ENCODE measurements around the gene GPR84. TPM values are rescaled to one million over a fixed set of nuclear protein-coding genes. Genes with fewer than 3 reads are reported as not detected.
A peak's percentile ranks its signal among the peaks of the same experiment; 100 is the strongest.

The GPR84 gene
- total RNA-seq, 1 donor from 2014 or later = 0.79 TPM

DNA sequence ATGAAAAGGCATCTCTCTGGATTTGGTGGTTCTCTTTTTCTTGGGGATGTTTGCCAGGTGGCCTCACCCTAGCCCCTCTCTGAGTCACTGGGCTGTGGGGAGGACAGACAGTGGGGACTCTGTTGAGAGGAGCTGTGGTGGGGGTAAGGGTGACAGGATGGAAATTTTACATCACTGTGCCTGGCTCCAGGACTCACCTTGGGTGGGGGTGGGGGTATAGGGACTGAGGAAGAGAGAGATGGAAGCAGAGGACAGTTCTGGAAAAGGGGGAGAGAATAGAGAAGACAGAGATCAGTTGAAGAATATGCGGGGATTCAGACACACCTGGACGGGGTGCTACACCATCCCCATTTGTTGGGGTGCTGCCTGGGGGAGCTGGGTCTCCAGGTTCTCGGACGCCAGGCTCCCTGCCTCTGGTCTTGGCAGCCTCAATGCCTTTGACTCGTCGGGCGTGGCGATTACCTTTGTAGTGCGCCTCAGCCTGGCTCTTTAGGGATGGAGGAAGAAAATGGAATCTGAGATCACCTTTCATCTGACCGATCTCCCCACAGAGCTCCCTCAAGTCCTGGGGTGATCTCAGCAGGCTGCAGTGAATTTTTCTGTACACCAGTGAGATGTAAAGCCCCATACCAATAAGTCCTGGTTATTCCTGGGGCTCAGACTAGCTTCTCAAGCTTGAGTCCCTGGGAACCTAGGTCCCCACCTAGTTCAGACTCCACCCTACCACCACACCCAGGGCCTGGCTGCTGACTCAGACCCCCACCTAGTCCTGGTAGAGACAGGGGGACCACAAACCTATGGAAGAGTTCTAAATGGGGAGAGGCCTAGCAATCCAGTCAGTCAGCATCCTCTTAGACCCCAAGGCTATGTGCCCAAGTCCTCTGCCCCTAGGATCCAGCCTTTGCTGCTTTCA lies 9.6 kb upstream of the GPR84 start:
- no peak for DNase-seq

DNA sequence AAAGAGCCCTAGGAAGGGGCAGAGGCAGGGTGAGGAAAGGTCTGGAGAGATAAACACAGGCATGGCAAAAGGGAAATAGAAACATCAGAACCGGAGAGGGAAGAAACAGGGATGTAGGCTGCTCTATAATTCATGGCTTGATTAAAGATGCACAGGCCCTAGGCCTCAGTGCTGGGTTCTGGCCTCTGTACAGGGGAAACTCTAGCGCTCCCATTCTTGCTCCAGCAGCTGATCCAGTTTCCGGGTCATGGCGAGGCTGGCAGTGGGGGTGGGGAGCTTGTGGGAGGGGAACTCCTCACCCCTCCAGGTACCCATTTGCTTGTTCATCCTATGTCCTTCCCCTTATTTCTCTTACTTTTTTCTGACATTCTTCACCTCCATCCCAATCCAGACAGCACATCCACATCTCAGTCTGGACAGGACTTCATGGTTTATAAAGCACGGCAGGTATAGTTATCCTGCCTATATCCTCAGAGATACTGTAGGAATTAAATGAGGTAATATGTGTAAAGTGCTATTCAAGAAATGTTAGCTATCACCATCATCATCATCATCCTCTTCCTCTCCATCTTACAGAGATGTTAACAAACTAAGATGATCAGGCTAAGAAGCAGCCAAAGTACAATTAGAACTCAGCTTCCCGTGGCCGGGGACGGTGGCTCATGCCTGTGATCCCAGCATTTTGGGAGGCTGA lies 8.0 kb upstream of the GPR84 start:
- DNase-seq = no peak

DNA sequence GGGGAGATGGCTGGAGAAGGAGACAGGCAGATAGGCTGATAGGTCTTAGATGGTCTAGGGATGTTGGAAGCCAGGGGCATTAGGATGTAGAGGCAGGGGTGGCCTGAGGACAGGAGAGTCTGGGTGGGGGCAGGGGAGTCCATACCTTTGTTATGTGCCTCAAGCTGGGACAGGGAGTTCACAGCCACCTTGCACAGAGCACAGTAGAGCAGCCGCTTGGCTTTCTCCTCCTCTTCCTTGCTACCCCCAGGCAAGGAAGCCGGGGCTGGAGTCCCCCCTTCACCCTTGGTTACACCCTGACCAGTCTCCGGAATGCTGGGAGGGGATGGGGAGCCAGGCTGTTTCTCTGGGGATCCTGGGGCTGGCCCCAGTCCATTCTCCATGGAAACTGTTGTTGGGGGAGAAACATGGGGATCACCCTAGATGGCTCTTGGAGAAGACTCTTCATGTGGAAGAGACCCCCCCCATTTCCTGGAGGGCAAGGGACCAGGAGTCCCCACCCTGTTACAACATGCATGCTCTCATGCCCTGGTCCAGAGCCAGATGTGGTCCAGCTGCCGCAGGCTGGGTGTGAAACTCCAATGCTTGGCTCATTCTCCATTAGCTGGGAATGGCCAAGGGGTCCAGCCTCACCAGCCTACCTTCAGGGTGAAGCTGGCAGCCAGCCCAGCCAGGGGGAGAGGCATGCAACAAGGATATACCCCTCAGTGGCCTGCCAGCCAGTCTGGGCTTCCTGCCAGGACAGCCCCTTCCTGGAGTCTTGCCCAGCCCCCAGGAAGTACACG lies 7.2 kb upstream of the GPR84 start:
- peak; percentile 56 for DNase-seq

DNA sequence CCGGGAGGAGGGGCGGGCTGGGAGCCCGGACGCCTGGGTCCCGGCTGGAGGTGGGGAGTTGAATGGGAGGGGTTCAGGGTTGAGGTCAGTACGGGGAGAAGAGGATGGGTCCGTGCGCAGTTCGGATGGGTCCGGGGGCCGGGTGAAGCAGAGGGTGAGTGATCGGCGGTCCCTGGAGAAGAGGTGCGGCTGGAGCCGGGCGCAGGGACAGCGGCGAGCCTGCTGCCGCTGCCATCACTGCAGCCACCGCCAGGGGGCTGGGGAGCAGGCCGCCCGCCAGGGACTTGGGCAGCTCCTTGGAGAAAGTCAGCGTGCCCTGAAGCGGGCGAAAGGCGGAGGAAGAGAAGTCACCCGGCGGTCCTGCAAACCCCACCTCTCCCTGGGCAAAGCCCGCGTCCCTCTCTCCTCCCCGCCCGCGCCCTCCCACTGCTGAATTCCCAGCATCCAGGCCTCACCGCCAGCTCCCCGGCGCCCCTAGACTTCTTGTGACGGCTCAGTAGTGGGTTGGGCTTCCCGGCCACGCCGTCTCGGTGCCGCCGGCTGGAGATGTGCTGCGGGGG lies 6.0 kb upstream of the GPR84 start:
- DNase-seq = peak; percentile 57

DNA sequence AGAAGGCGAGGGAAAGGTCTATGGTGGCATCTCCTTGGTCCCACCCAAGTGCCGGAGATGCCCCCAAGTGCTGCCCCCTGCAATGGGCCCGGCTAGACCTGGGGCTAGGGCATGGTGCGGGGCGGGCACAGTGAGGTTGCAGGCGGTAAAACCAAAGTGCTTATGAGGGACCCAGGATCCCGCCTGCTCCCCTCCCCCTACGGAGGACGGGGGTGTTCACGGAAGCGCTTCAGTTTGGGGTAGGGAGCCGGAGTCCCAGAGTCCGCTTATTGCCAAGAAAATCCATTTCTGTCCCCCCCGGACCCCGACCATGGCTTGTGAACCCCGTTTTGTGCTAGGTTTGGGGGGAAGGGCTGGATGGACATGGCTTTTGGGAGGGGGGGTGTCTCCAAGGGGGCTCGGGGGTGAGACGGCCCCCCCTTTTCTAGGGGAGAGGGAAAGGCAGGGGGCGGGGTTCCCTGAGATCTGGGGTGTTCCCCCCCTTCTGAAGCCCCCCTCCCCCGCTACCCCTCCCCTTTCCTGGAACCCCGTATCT lies 5.4 kb upstream of the GPR84 start:
- DNase-seq = no peak

DNA sequence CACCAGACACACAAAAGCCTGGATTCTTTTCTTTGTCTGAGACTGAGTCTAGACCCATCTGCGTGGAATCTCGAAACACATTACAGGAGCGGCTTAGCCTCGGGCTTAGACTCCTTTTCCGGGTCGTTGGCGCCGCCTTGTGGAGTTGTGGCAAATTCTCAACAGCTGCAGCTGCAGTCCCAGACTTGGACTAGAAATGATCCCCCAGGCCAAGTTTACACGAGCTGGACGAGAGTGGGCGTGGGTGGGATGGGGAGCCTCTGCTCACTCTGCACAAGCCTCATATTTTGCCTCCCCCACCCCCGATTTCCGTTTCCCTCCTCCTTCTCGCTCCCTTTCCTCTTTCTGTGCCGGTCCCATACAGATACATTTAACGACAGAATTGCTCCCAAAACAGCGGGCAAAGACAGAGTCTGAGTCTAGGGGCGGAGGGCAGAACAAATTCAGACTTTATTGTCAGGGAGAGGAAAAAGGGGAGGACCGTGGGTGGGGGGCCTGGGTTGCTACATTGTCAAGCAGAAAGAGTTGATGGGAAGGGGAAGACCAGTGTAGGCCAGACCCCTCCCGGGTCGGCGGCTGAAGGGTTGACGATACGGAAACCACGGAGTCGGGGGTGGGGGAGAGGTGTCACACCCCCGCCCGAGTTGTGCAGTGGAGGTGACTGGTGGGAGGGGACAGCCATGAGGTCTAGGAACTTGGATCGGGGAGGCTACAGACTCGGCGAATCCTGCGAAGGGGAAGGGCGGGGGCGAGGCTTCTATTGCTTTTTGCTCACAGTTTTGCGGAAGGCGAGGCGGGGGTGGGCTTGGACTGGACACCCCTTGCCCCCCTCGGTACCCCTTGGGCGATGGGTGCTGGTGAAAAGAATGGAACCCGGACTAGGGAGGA lies 4.7 kb upstream of the GPR84 start:
- peak; percentile 96 for DNase-seq

DNA sequence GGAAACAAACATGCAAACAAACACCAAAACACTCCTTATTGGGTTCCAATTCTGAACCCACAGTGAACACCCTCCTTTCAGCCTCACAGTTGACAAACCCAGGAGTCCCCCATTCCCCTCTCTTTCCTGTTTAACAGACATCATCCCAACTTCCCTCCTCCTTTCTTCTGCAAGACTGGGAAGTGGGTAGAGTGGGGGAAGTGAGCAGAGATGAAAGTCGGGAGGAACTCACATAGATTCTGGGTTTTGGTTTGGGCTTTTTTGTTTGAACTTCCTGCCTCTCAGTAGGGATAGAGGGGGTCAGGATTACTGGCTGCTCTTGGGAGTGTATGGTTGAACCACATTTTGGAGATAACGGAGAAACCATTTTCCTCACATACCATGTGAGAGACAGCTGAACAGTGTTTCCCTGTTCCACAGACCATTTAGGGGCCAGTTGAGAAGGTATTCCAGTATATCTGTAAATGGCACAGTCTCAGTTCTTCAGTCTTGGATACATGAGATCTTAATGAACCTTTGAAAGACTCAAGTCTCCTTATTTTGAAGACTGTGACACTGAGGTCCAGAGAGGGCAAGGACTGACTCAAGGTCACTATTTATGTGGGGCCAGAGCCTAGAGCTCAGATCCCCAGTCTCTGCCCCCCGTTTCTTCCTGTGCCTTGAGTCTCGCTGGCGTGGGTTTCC lies 3.9 kb upstream of the GPR84 start:
- no peak for DNase-seq

DNA sequence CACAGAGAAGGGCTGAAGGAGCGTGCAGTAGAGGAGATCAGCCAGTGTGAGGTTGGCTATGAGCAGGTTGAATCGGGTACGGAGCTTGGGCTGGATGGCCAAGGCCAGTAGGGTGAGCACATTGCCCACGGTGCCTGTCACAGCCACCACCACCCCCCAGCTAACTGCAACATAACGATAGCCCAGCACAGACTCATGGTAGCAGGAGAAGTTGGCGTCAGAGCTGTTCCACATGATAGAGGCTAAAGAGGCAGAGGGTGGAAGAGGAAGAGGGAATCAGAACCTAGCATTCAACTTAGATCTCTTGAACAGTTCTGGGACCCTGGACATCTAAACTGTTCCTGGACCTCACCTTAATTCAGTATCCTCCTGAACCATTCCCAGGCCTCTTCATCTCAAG lies 668 bp downstream of the GPR84 start:
- DNase-seq = no peak

DNA sequence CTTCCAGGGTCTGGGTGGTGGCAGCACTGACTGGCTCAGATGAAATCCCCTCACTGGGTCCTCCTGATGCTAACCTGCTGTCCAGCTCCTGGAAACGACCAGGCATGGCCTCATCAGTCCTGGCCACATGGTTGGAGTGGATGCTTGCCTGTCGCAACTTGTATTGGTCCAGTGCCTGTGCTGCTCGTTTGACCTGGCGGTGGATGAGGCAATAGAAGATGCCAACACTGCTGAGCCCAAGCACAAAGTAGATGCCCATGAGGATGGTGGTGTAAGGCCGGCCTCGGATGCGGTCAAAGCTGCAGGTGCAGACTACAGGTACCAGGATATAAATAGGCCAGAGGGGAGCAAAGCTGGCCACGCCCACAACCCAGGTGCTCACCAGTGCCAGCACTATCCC lies 1.2 kb downstream of the GPR84 start:
- no peak for DNase-seq

DNA sequence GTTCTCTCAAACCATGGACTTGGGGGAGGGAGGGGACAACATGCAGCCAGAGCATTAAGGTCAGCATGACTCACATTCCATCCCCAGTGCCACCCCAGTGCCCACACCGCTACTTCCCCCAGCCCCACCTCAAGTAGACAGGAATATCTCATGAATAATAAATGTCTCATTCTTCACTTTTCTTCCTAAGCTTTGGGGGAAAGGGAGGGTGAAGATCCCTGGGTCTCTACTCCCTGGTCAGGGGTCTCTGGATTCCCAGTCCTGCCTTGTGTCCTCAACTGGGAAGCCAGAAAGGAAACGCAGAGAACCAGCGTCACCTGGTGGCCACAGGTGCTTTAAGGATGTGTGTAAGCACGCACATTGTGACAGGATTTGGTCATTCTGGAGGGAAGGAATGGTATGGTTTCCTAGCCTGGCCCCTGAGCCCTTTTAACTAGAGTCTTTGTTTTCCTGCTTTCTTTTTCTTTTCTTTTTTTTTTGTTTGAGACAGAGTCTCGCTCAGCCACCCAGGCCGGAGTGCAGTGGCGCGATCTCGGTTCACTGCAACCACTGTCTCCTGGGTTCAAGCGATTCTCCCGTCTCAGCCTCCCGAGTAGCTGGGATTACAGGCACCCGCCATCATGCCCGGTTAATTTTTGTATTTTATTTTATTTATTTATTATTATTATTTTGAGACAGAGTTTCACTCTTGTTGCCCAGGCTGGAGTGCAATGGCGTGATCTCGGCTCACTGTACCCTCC lies 3.4 kb downstream of the GPR84 start:
- DNase-seq = peak; percentile 70

DNA sequence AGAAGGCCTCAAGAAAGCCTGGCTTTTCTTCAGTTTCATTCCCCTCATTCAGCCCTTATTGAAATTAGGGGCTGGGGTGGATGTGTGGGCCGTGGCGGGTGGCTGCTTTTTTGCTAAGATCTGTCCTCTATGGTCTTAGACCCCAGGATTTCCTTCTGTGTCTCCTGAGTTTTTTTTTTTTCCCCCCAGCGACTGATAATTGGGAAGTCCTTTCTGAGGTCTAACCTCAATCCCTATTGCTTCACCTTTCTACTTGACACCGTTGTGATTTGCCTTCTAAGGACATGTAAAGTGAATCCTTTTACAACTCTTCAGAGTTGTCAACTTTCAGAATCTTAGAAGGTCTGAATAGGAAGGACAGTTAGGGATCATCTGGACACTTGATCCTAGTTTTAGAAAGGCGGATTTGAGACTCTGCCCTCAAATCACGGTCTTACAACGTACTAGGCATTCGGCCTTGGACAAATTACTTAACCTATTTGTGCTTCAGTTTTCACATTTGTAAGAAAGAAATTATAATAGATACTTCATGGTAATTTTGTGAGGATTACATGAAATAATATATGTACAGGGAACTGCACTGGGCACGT lies 4.4 kb downstream of the GPR84 start:
- DNase-seq = peak; percentile 51

DNA sequence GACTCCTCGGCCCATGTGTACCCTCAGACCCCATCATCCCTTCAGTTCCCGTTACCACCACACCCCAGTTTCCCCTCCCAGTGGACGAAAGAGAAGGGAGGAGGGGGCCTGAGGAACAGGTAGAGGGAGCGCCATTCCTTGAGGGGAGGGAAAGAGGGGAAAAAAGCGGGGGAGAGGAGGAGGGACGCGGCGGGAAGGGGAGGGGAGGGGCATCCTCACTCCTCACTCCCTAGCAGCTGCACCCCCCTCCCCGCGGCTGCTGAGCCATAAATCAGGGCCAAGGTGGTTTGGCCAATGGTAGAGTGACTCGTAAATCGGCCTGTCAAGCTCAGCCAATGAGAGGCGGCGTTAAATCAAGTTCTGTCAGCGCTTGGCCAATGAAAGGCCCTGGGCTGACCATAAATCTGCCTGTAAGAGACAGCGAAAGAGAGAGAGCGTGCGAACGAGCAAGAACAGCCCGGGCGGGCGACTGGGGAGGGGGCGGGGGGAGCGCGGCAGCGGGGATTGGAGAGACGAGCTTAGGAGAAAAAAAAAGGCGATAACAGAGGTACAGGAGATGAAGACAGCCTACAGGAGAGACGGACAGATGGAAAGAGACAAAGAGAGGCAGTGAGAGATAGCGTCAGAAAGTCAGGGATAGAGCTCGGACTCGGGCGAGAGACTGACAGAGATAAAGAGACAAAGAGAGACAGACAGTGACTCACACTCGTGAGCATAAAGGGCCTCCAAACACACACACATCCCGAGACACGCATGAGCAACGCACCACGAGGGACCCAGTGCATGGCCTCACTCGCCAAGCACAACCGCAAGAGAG lies 5.1 kb downstream of the GPR84 start:
- DNase-seq = peak; percentile 100

DNA sequence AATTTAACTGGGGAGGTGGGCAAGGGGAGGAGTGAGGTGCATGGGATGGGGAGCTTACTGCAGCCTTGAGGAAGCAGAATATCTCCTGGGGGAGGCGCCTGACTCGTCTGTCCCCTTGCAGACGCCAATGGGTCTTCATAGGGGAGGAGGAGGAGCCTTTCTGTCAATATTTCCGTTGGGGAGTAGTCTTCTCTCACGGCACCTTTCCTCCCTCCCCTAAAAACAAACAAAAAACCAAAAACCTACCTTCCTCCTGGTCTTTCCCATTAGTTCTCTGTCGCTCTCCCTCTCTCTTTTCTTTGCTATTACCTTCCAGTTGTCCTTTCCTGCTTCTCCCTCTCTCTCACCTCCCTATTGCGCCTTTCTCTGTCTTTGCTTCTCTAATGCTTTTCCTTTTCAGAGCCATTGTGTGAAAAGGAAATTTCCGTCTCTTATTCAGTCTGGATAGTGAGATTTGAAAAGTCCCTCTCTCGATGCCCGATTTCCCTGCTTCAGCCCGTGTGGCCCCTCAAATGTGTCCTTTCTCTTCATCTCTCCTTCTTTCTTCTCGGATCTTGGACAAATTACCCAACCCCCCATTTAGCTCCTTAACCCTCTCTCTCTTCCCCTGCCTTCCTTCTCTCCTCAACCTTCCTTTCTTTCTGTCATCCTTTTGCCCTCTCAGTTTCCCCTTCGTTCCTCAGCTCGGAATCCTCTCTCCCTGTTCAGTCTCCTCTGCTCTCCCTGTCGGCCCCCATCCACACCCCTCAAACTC lies 5.9 kb downstream of the GPR84 start:
- DNase-seq = peak; percentile 70

DNA sequence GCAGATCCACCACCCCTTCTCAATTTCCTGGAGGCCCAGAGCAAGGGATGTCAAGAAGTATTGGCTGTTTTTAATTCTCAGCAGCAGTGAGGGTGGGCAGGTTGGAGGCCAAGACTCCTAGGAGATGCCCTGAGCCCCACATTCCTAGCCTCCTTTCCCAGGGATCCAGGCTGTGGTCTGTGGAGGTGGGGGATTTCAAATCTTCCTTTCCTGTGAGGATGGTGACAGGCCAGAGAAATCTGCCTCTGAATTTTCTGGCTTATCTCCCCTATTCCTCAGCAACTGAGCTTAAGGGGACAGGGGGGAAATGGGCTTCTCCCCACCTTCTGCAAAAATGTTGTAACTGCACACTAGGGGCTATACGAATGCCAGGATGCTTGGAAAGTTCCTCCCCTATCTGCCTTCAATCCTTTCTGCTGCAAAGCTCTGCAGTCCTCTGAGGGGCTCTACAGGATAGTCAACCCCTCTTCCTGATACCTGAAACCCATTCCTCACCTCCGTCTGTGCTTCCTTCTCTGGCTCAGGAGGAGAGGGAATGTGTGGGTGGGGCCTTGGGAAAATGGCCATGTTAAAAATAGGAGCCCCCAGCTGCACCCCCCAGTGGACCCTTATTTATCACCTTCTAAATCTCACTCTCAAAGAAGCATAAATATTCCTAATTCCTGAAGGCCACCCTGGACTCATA lies 6.6 kb downstream of the GPR84 start:
- DNase-seq = no peak

DNA sequence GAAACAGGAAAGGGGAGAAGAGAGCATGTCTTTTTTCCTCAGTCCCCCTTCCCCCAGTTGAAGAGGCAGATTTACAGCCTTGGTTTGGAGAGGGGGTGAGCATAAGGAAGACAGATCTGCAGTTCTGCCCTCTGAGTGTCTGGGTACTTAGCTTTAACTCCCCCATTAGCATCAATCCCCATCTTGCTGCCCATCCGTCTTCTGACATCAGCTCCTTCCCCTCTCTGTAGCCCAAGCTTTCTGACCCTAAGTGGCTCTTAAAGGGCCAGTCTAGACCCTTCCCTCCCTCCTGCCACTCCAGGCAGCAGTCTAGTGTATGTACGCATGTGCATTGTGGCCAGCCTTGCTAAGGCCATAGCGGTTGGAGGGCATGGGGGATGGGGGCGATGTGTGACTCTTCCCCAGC lies 7.3 kb downstream of the GPR84 start:
- DNase-seq = peak; percentile 36

DNA sequence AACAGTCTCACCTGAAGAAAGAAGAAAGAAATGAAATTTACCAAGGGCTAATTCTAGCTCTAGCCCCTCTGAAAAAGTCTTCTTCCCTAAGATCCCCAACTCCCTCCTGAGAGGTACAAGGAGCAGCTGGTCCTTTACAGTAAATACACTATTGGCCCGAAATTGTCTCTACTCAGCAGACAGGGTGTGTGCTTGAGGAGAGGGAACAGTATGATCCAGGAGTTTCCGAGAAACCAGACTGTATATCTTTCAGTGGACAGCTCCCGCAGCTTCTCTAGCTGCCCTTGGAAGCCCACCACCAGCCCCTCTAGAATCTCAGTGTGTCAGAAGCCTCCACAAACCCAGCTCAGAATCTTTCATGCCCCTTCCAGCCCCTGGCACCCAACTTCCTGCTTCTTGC lies 8.1 kb downstream of the GPR84 start:
- no peak for DNase-seq
